ENCODE measurements around the gene BAHD1.

- TF ChIP-seq POLR2A (IDR thresholded peaks at IDR 0.05) (no peak), CTCF (IDR thresholded peaks at IDR 0.05) (no peak)
These were observed 20.0 kb upstream of the BAHD1 start for GRCh38 chr15:40420793-40421192.
